ENCODE results near the gene CCDC112. TPM values are rescaled to one million over a fixed set of nuclear protein-coding genes. Genes with fewer than 3 reads are reported as not detected.

The CCDC112 gene
- total RNA-seq, 4 donors from 2014 or later: 4.7 to 7.2 (median 4.8) TPM

DNA sequence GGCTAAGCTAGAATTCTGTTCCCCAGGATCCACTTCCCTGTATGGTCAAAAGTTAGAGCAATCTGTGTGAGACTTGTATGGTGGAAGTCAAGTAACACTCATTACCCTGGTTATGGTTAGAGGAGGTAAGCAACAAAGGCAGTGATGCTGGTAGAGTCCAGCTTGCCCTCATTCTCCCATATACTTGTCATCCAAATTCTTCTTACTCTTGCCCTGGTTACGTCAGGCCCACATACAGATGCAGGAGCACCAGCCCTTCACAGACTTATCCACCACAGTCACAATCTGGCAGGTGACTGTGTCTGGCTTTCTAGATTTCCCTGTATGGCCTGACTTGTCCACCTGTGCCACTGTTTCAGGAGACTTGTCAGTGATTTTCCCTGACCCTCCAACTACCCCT lies 69.2 kb downstream of the CCDC112 start:
- Histone ChIP-seq H3K27ac (no peak overlapping the region), H3K4me3 (no peak overlapping the region), H3K4me1 (no peaks in the 10 kb centered on the region), H3K9me3 (no peaks in the 10 kb centered on the region), H3K36me3 (peaks cover 0 to 93% (median 3%) of the 10 kb centered on the region in 3 donors), H3K27me3 (no peaks in the 10 kb centered on the region)
- TF ChIP-seq POLR2A (IDR thresholded peaks at IDR 0.05): no peak
- no peak for TF ChIP-seq CTCF (IDR thresholded peaks at IDR 0.05)
- no peak for DNase-seq
- intact Hi-C loops (cut with DNase I): no loop called here
- 90 to 100% methylated on average over 1 of the region's 1 CpG for WGBS, 2 donors

Small RNAs within 50 kb of the gene (small RNA-seq; reads per million reads assigned to genes)
- 0 reads per million in 4 donors for gene HMGN1P15

Other genes starting within 250 kb of the CCDC112 start
- gene TRIM36, start 126.7 kb downstream of the CCDC112 start, total RNA-seq: under 1 TPM in 3 of 4 donors, not detected in 1; 0.40 to 0.76 (median 0.47) TPM
- 10 to 100 TPM; 11.3 to 15.7 (median 13.6) TPM for gene PGGT1B, start 33.8 kb downstream of the CCDC112 start, total RNA-seq
- gene FEM1C, start 248.1 kb upstream of the CCDC112 start, total RNA-seq: 10 to 100 TPM in 3 of 4 donors, 1 to 10 TPM in 1; 8.2 to 23.1 (median 11.7) TPM

Data from esophagus squamous epithelium (tissue), 5 donors.